ENCODE data around the gene LRRC8D. TPM values are rescaled to one million over a fixed set of nuclear protein-coding genes. Genes with fewer than 3 reads are reported as not detected.
A peak's percentile ranks its signal among the peaks of the same experiment; 100 is the strongest.

The LRRC8D gene
- total and polyA plus RNA-seq, 9 of the 15 experiments (the other 6 are each of a cell fraction or from before 2014, with no cell fraction given), result 3.4 to 53.9 (median 15.9) TPM

- TF ChIP-seq ZNF589 (CRISPR knock-in tag; IDR thresholded peaks at IDR 0.05; ENCODE audit: low read depth) (no peak), NFIX (CRISPR knock-in tag; IDR thresholded peaks at IDR 0.05; ENCODE audit: low read depth) (no peak), FOXK2 (conservative IDR thresholded peaks at IDR 0.05 in 1 of 2, IDR thresholded peaks at IDR 0.05 in 1 of 2; ENCODE audit: low read depth in 2 of 2) (peak in 1 of 2 experiments; percentile 41; a peak in 2 of 4 replicates), YBX1 (IDR thresholded peaks at IDR 0.05) (no peak), PRMT5 (CRISPR knock-in tag; IDR thresholded peaks at IDR 0.05) (no peak), CCAR2 (IDR thresholded peaks at IDR 0.05; ENCODE audit: low read depth, low read length) (no peak), SFPQ (IDR thresholded peaks at IDR 0.05; ENCODE audit: low read depth, low read length) (no peak), ZNF165 (CRISPR knock-in tag; IDR thresholded peaks at IDR 0.05; ENCODE audit: borderline replicate concordance) (no peak), KDM1A (IDR thresholded peaks at IDR 0.05) (0 out of 4 replicates have a peak, but pooled peaks of 1 of the 2 experiments have one; percentile 23), HMGXB4 (CRISPR knock-in tag; IDR thresholded peaks at IDR 0.05) (no peak), ZNF655 (CRISPR knock-in tag; IDR thresholded peaks at IDR 0.05) (no peak), ZBTB17 (CRISPR knock-in tag; IDR thresholded peaks at IDR 0.05) (no peak), ZNF511 (CRISPR knock-in tag; IDR thresholded peaks at IDR 0.05) (no peak), NCOA6 (IDR thresholded peaks at IDR 0.05) (no peak), ILK (tag; IDR thresholded peaks at IDR 0.05; ENCODE audit: borderline replicate concordance, low read depth) (no peak), TCF7 (IDR thresholded peaks at IDR 0.05; ENCODE audit: borderline replicate concordance) (no peak), EZH2 (IDR thresholded peaks at IDR 0.05; ENCODE audit: borderline replicate concordance, low read depth, low read length) (no peak), FUS (optimal IDR thresholded peaks at IDR 0.05; ENCODE audit: low read depth, low read length) (no peak), EHMT2 (IDR thresholded peaks at IDR 0.05) (0 out of 2 replicates have a peak, but pooled peaks have one; percentile 14), GATAD2B (IDR thresholded peaks at IDR 0.05; ENCODE audit: borderline replicate concordance) (no peak), KLF16 (IDR thresholded peaks at IDR 0.05) (no peak), SMAD2 (IDR thresholded peaks at IDR 0.05; ENCODE audit: low read depth, low read length) (no peak), HNRNPLL (IDR thresholded peaks at IDR 0.05; ENCODE audit: low read depth, low read length, poor library complexity, severe bottlenecking) (no peak)
Observed at GRCh38 chr1:89894210-89895201, 73.7 kb downstream of the LRRC8D start (continued).
